Sigmoid colon (tissue), 7 donors: ENCODE measurements around the gene REN. TPM values are rescaled to one million over a fixed set of nuclear protein-coding genes. Genes with fewer than 3 reads are reported as not detected.

ENCODE experiments used
- DNase-seq: peaks from one replicate; pipeline ENCODE4 v3.0.0-alpha.2; 2019
- H3K27ac ChIP-seq, 4 donors: fragments of 200-600 bp; sonication (generic); one replicate each; pipeline ENCODE4 v1.5.1; 2016 to 2019; ENCODE audit warnings: mild to moderate bottlenecking in 1 of 4
- H3K27me3 ChIP-seq, 3 donors: fragments of 200-600 bp; sonication (generic); one replicate each; pipeline ENCODE4 v1.5.1; 2019; ENCODE audit warnings: mild to moderate bottlenecking in 1 of 3
- H3K36me3 ChIP-seq, 4 donors: fragments of 200-600 bp; sonication (generic); one replicate each; pipeline ENCODE4 v1.5.1; 2016 to 2019
- H3K4me1 ChIP-seq, 4 donors: fragments of 200-600 bp; sonication (generic); one replicate each; pipeline ENCODE4 v1.5.1; 2017 to 2019
- H3K4me3 ChIP-seq, 4 donors: fragments of 200-600 bp; sonication (generic); one replicate each; pipeline ENCODE4 v1.5.1; 2017 to 2019; ENCODE audit warnings: mild to moderate bottlenecking in 2 of 4, moderate library complexity in 1 of 4
- H3K9me3 ChIP-seq, 4 donors: fragments of 200-600 bp in 3 of 4; sonication (generic) in 3 of 4; one replicate each; pipeline versions ENCODE4 v1.5.1 to v1.6.1; 2013 to 2019
- EP300 ChIP-seq, 4 donors: sonication (generic); formaldehyde crosslinking; IDR thresholded peaks; one replicate each; pipeline ENCODE4 v1.6.1; 2017; ENCODE audit warnings: antibody characterized with exemption in 4 of 4
- POLR2A ChIP-seq, 2 donors: fragments of 450-650 bp; IDR thresholded peaks; one replicate each; pipeline ENCODE4 v1.6.1; 2016; ENCODE audit warnings: antibody characterized with exemption in 2 of 2, mild to moderate bottlenecking in 2 of 2, moderate library complexity in 2 of 2
- POLR2AphosphoS5 ChIP-seq, 4 donors: sonication (generic); formaldehyde crosslinking; IDR thresholded peaks; one replicate each; pipeline ENCODE4 v1.6.1; 2017; ENCODE audit warnings: antibody characterized with exemption in 4 of 4
- WGBS, 2 donors: extraction: QIAGEN DNeasy Blood & Tissue Kit; methylation state at CpG; one replicate each; pipeline ENCODE4 v1.1.7; 2013; 5-methylcytosine and 5-hydroxymethylcytosine counted together
- intact Hi-C: fragments of 100-400 bp; cut with DNase I; formaldehyde crosslinking; loops from one replicate; pipeline ENCODE4 v1.15.1; 2023
- polyA plus RNA-seq, 3 donors: library from polyadenylated mRNA; stranded (reverse); fragments of 200-250 nt; gene quantifications; one replicate each; pipeline ENCODE4 v1.2.3, GENCODE V29; 2013
- total RNA-seq, 4 donors: library from RNA; depleted of rRNA; stranded (reverse); fragments of >200 nt; gene quantifications; one replicate each; pipeline ENCODE4 v1.1.0, GENCODE V29; 2016
- TF ChIP-seq, protein P1 (sequence below), 4 experiments: fragments of 450-650 bp in 3 of 4; fragments of 200-600 bp in 1 of 4; IDR thresholded peaks; one replicate each; pipeline ENCODE4 v1.5.1; 2016 to 2019; ENCODE audit warnings: antibody characterized with exemption in 4 of 4, mild to moderate bottlenecking in 3 of 4, moderate library complexity in 2 of 4
- donor health status: healthy with polysubstance abuse.
- donor health status: Bipolar disorder and iron deficiency.
- donor health status: healthy.

REN gene
- total and polyA plus RNA-seq, 7 donors = 0.32 to 1.8 (median 0.92) TPM; not detected in 4

DNA sequence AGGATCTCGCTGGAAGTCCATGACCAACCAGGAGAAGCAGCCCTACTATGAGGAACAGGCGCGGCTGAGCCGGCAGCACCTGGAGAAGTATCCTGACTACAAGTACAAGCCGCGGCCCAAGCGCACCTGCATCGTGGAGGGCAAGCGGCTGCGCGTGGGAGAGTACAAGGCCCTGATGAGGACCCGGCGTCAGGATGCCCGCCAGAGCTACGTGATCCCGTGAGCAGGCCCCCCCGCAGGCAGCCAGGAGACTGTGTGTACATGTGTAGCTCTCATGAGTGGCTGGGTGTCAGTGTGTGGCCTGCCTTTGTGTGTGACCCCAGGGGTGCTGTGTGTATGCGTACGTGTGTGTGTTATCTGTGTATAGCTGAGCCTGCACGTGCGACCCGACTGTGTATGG lies 41.5 kb downstream of the REN start:
- no peak overlapping the region for H3K4me3 ChIP-seq
- H3K36me3 ChIP-seq = peaks cover 38 to 74% (median 41%) of the 10 kb centered on the region in 4 donors
- TF ChIP-seq POLR2A (IDR thresholded peaks at IDR 0.05) (no peak), POLR2AphosphoS5 (IDR thresholded peaks at IDR 0.05) (no peak), EP300 (IDR thresholded peaks at IDR 0.05) (no peak)
- TF ChIP-seq, protein P1, sequence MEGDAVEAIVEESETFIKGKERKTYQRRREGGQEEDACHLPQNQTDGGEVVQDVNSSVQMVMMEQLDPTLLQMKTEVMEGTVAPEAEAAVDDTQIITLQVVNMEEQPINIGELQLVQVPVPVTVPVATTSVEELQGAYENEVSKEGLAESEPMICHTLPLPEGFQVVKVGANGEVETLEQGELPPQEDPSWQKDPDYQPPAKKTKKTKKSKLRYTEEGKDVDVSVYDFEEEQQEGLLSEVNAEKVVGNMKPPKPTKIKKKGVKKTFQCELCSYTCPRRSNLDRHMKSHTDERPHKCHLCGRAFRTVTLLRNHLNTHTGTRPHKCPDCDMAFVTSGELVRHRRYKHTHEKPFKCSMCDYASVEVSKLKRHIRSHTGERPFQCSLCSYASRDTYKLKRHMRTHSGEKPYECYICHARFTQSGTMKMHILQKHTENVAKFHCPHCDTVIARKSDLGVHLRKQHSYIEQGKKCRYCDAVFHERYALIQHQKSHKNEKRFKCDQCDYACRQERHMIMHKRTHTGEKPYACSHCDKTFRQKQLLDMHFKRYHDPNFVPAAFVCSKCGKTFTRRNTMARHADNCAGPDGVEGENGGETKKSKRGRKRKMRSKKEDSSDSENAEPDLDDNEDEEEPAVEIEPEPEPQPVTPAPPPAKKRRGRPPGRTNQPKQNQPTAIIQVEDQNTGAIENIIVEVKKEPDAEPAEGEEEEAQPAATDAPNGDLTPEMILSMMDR (IDR thresholded peaks at IDR 0.05) = no peak
- H3K27me3 ChIP-seq = no peaks in the 10 kb centered on the region
- peaks cover 0 to 37% (median 36%) of the 10 kb centered on the region in 4 donors for H3K4me1 ChIP-seq
- no peak for DNase-seq
- no peaks in the 10 kb centered on the region for H3K9me3 ChIP-seq
- H3K27ac ChIP-seq = no peak overlapping the region
- intact Hi-C loops = no loop called here
- WGBS, 2 donors = 94 to 95% methylated on average over 22 of the region's 22 CpGs

GRCh38 chr1:204123376-204123775 lies 42.8 kb downstream of the REN start:
- 76 to 79% methylated on average over 9 of the region's 9 CpGs for WGBS, 2 donors
- no peak for DNase-seq
- H3K36me3 ChIP-seq = peaks cover 39 to 87% (median 51%) of the 10 kb centered on the region in 4 donors
- TF ChIP-seq, protein P1 (IDR thresholded peaks at IDR 0.05) = peak in 3 of 4 experiments; percentile 27 to 41 (median 36)
- TF ChIP-seq POLR2A (IDR thresholded peaks at IDR 0.05) = no peak
- H3K4me1 ChIP-seq = peaks cover 0 to 24% (median 23%) of the 10 kb centered on the region in 4 donors
- H3K4me3 ChIP-seq = no peak overlapping the region
- no peak overlapping the region for H3K27ac ChIP-seq
- intact Hi-C loops = no loop called here
- no peaks in the 10 kb centered on the region for H3K9me3 ChIP-seq
- H3K27me3 ChIP-seq = no peaks in the 10 kb centered on the region

- Histone ChIP-seq H3K9me3 (no peaks in the 10 kb centered on the region), H3K4me3 (no peak overlapping the region), H3K4me1 (peaks cover 0 to 11% (median 11%) of the 10 kb centered on the region in 4 donors), H3K27ac (no peak overlapping the region), H3K27me3 (no peaks in the 10 kb centered on the region), H3K36me3 (peaks cover 45 to 100% (median 61%) of the 10 kb centered on the region in 4 donors)
- intact Hi-C loops = no loop called here
- no peak for TF ChIP-seq POLR2AphosphoS5 (IDR thresholded peaks at IDR 0.05)
- WGBS, 2 donors = 88 to 94% methylated on average over 17 of the region's 17 CpGs
- no peak for DNase-seq
Observed at GRCh38 chr1:204121840-204122555, 44.1 kb downstream of the REN start.

- Histone ChIP-seq H3K36me3 (peaks cover 11 to 72% (median 33%) of the 10 kb centered on the region in 4 donors), H3K27ac (no peak overlapping the region), H3K27me3 (peaks cover 0 to 2% (median 0%) of the 10 kb centered on the region in 3 donors), H3K4me1 (peaks cover 0 to 9% (median 2%) of the 10 kb centered on the region in 4 donors), H3K9me3 (no peaks in the 10 kb centered on the region), H3K4me3 (no peak overlapping the region)
- WGBS, 2 donors = 93 to 96% methylated on average over 4 of the region's 4 CpGs
- no peak for DNase-seq
- TF ChIP-seq, protein P1 (IDR thresholded peaks at IDR 0.05) = no peak
- no peak for TF ChIP-seq EP300 (IDR thresholded peaks at IDR 0.05)
- no peak for TF ChIP-seq POLR2AphosphoS5 (IDR thresholded peaks at IDR 0.05)
- no peak for TF ChIP-seq POLR2A (IDR thresholded peaks at IDR 0.05)
- intact Hi-C loops = no loop called here
Observed at GRCh38 chr1:204116539-204116938, 49.6 kb downstream of the REN start.

- Histone ChIP-seq H3K4me1 (peaks cover 0 to 9% (median 2%) of the 10 kb centered on the region in 4 donors), H3K27ac (no peak overlapping the region), H3K9me3 (no peaks in the 10 kb centered on the region), H3K27me3 (peaks cover 0 to 2% (median 0%) of the 10 kb centered on the region in 3 donors), H3K36me3 (peaks cover 11 to 58% (median 29%) of the 10 kb centered on the region in 4 donors), H3K4me3 (no peak overlapping the region)
- WGBS, 2 donors = 79 to 89% methylated on average over 4 of the region's 4 CpGs
- no peak for TF ChIP-seq EP300 (IDR thresholded peaks at IDR 0.05)
- TF ChIP-seq POLR2AphosphoS5 (IDR thresholded peaks at IDR 0.05) = no peak
- no peak for TF ChIP-seq POLR2A (IDR thresholded peaks at IDR 0.05)
- TF ChIP-seq, protein P1 (IDR thresholded peaks at IDR 0.05) = no peak
- intact Hi-C loops = no loop called here
- no peak for DNase-seq
Observed at GRCh38 chr1:204115116-204115515, 51.0 kb downstream of the REN start.
